Measurements from ENCODE around the gene PTPRT. TPM values are rescaled to one million over a fixed set of nuclear protein-coding genes. Genes with fewer than 3 reads are reported as not detected.

The PTPRT gene
- total and polyA plus RNA-seq, 2 of the 13 experiments (the other 11 are each of a cell fraction or from before 2014, with no cell fraction given) = under 0.01 to 0.09 TPM

GRCh38 chr20:42974347-42974746, 215.4 kb downstream of the PTPRT start (continued):
- no peak for TF ChIP-seq ZNF34 (CRISPR knock-in tag; IDR thresholded peaks at IDR 0.05; ENCODE audit: borderline replicate concordance)

- POLR2A ChIA-PET = no interaction called here
- BruUV-seq (replicated peaks) = no TSS peak
- intact Hi-C loops (cut with micrococcal nuclease; ENCODE audit: unreplicated experiment) = no loop called here
Observed at GRCh38 chr20:42972591-42972990, 217.1 kb downstream of the PTPRT start.

GRCh38 chr20:42968746-42969145, 221.0 kb downstream of the PTPRT start:
- no TSS peak for BruUV-seq (replicated peaks)
- H3K9me3 ChIP-seq (ENCODE audit: low read length) = no peaks in the 10 kb centered on the region
- no peak overlapping the region for H3K27ac ChIP-seq (ENCODE audit: extremely low read length, insufficient read depth, low read length)
- H3K27me3 ChIP-seq (ENCODE audit: control insufficient read depth in 1 of 2, insufficient read depth in 2 of 2, low read length in 2 of 2) = peaks cover under 1 to 6% of the 10 kb centered on the region in 2 experiments; a peak in 1 of 5 replicates
- no peak for FAIRE-seq
- no peaks in the 10 kb centered on the region for H3K79me2 ChIP-seq (ENCODE audit: insufficient read depth, low read length)
- H3K36me3 ChIP-seq (replicated peaks in 1 of 2; ENCODE audit: control insufficient read depth in 1 of 2, insufficient read depth in 2 of 2, low read length in 2 of 2) = no peaks in the 10 kb centered on the region
- POLR2A ChIA-PET = no interaction called here
- CTCF ChIA-PET (ENCODE audit: low intra/inter-chr PET ratio, low total read pairs) = no interaction called here
- H3K4me2 ChIP-seq (ENCODE audit: low read depth, low read length) = no peak overlapping the region
- no peaks in the 10 kb centered on the region for H3K4me1 ChIP-seq (ENCODE audit: insufficient read depth, low read length)
- intact Hi-C loops (cut with micrococcal nuclease; ENCODE audit: unreplicated experiment) = no loop called here
- no peak overlapping the region for H2AFZ ChIP-seq (ENCODE audit: low read length)
- in situ Hi-C loops (cut with HindIII; ENCODE audit: extremely low pct_ligation_motif_present, low pct_unique_long_range_greater_than_20kb) = no loop called here
- H3K4me3 ChIP-seq (replicated peaks in 1 of 3; ENCODE audit: insufficient read depth in 1 of 3, low read depth in 2 of 3, low read length in 3 of 3) = no peak overlapping the region
- 35% methylated on average over 9 of the region's 9 CpGs for WGBS (ENCODE audit: low lambda C conversion rate)
- DNase-seq (ENCODE audit: low spot score) = no peak
- no peak overlapping the region for H3K9ac ChIP-seq (ENCODE audit: insufficient read depth, low read depth, low read length)
- no peak for ATAC-seq
- no peaks in the 10 kb centered on the region for H4K20me1 ChIP-seq (ENCODE audit: insufficient read depth, low read length)
- TF ChIP-seq TP53 (CRISPR knock-in tag; conservative IDR thresholded peaks at IDR 0.05) (no peak), ZNF12 (CRISPR knock-in tag; IDR thresholded peaks at IDR 0.05) (no peak), ZNF282 (IDR thresholded peaks at IDR 0.05; ENCODE audit: partially characterized antibody) (no peak), RARG (CRISPR knock-in tag; IDR thresholded peaks at IDR 0.05; ENCODE audit: low read depth) (no peak), NBN (conservative IDR thresholded peaks at IDR 0.05) (no peak), ZFY (CRISPR knock-in tag; IDR thresholded peaks at IDR 0.05) (no peak), HBP1 (CRISPR knock-in tag; IDR thresholded peaks at IDR 0.05; ENCODE audit: low read depth) (no peak), RFX1 (IDR thresholded peaks at IDR 0.05) (no peak), KLF9 (CRISPR knock-in tag; IDR thresholded peaks at IDR 0.05; ENCODE audit: low read depth) (no peak), KLF6 (CRISPR knock-in tag; IDR thresholded peaks at IDR 0.05) (no peak), RBM39 (IDR thresholded peaks at IDR 0.05; ENCODE audit: low read depth, low read length, poor library complexity, severe bottlenecking) (no peak)

More at GRCh38 chr20:42972591-42972990, 217.1 kb downstream of the PTPRT start:
- H3K4me3 ChIP-seq (replicated peaks in 1 of 3; ENCODE audit: insufficient read depth in 1 of 3, low read depth in 2 of 3, low read length in 3 of 3) = no peak overlapping the region
- H3K9ac ChIP-seq (ENCODE audit: insufficient read depth, low read depth, low read length) = no peak overlapping the region
- H3K27ac ChIP-seq (ENCODE audit: extremely low read length, insufficient read depth, low read length) = no peak overlapping the region
- CTCF ChIA-PET (ENCODE audit: low intra/inter-chr PET ratio, low total read pairs) = no interaction called here
- H3K9me3 ChIP-seq (ENCODE audit: low read length) = no peaks in the 10 kb centered on the region
- in situ Hi-C loops (cut with HindIII; ENCODE audit: extremely low pct_ligation_motif_present, low pct_unique_long_range_greater_than_20kb) = no loop called here
- no peaks in the 10 kb centered on the region for H3K4me1 ChIP-seq (ENCODE audit: insufficient read depth, low read length)
- no peak for DNase-seq (ENCODE audit: low spot score)
- no peak for ATAC-seq
- no peak for TF ChIP-seq ZNF784 (CRISPR knock-in tag; IDR thresholded peaks at IDR 0.05; ENCODE audit: borderline replicate concordance)
- no peak for TF ChIP-seq CREBL2 (CRISPR knock-in tag; IDR thresholded peaks at IDR 0.05; ENCODE audit: borderline replicate concordance)
- no peak for TF ChIP-seq TOPORS (CRISPR knock-in tag; IDR thresholded peaks at IDR 0.05)
- no peaks in the 10 kb centered on the region for H3K79me2 ChIP-seq (ENCODE audit: insufficient read depth, low read length)
- no peaks in the 10 kb centered on the region for H3K36me3 ChIP-seq (replicated peaks in 1 of 2; ENCODE audit: control insufficient read depth in 1 of 2, insufficient read depth in 2 of 2, low read length in 2 of 2)
- H3K27me3 ChIP-seq (ENCODE audit: control insufficient read depth in 1 of 2, insufficient read depth in 2 of 2, low read length in 2 of 2) = 0 out of 5 replicates have a peak, but pooled peaks cover 2 to 6% of the 10 kb centered on the region in 2 experiments
- no peak overlapping the region for H2AFZ ChIP-seq (ENCODE audit: low read length)
- 36% methylated on average over 5 of the region's 5 CpGs for WGBS (ENCODE audit: low lambda C conversion rate)
- no peak for FAIRE-seq
- H4K20me1 ChIP-seq (ENCODE audit: insufficient read depth, low read length) = no peaks in the 10 kb centered on the region
- no peak overlapping the region for H3K4me2 ChIP-seq (ENCODE audit: low read depth, low read length)
